Measurements from ENCODE around the gene AUTS2. TPM values are rescaled to one million over a fixed set of nuclear protein-coding genes. Genes with fewer than 3 reads are reported as not detected.

Gene AUTS2
- polyA plus RNA-seq, 1 donor from 2014 or later, result 97.3 TPM

- Histone ChIP-seq H3K9me3 (ENCODE audit: low read length) (no peaks in the 10 kb centered on the region), H3K27me3 (ENCODE audit: insufficient read depth, low read depth, low read length) (no peaks in the 10 kb centered on the region), H3K9ac (ENCODE audit: low read length) (no peak overlapping the region), H3K79me2 (replicated peaks; ENCODE audit: insufficient read depth, low read length) (peaks cover 18% of the 10 kb centered on the region), H4K20me1 (ENCODE audit: insufficient read depth) (no peaks in the 10 kb centered on the region), H3F3A (ENCODE audit: insufficient read depth, low read length, poor library complexity, severe bottlenecking) (peaks cover 5% of the 10 kb centered on the region), H3K4me3 (ENCODE audit: low read length) (peak overlapping the region; percentile 13), H2AFZ (ENCODE audit: low read depth, low read length) (no peak overlapping the region), H3K4me2 (ENCODE audit: low read length) (no peak overlapping the region), H3K27ac (ENCODE audit: low read length) (peak overlapping the region; percentile 43), H3K9me2 (ENCODE audit: insufficient read depth, low read length) (no peaks in the 10 kb centered on the region), H3K36me3 (ENCODE audit: insufficient read depth, low read length) (no peaks in the 10 kb centered on the region)
- TF ChIP-seq RAD21 (conservative IDR thresholded peaks at IDR 0.05), result no peak
- no peak for TF ChIP-seq CTCF (IDR thresholded peaks at IDR 0.05; ENCODE audit: poor library complexity, severe bottlenecking)
- TF ChIP-seq TAF1 (IDR thresholded peaks at IDR 0.05; ENCODE audit: low read depth), result no peak
- no peak for TF ChIP-seq MXI1 (conservative IDR thresholded peaks at IDR 0.05; ENCODE audit: poor library complexity, severe bottlenecking)
- TF ChIP-seq REST (IDR thresholded peaks at IDR 0.05; ENCODE audit: borderline replicate concordance), result no peak
- TF ChIP-seq SMC3 (conservative IDR thresholded peaks at IDR 0.05; ENCODE audit: poor library complexity), result no peak
Observed at GRCh38 chr7:69879989-69880388, 281.7 kb downstream of the AUTS2 start.

GRCh38 chr7:69880840-69881239, 282.6 kb downstream of the AUTS2 start:
- Histone ChIP-seq H3K9me2 (ENCODE audit: insufficient read depth, low read length) (no peaks in the 10 kb centered on the region), H3K9ac (ENCODE audit: low read length) (no peak overlapping the region), H4K20me1 (ENCODE audit: insufficient read depth) (no peaks in the 10 kb centered on the region), H3K79me2 (replicated peaks; ENCODE audit: insufficient read depth, low read length) (peaks cover 20% of the 10 kb centered on the region), H3K27ac (ENCODE audit: low read length) (peak overlapping the region; percentile 43), H3K27me3 (ENCODE audit: insufficient read depth, low read depth, low read length) (no peaks in the 10 kb centered on the region), H3K36me3 (ENCODE audit: insufficient read depth, low read length) (no peaks in the 10 kb centered on the region), H3K4me2 (ENCODE audit: low read length) (no peak overlapping the region), H3K9me3 (ENCODE audit: low read length) (no peaks in the 10 kb centered on the region), H2AFZ (ENCODE audit: low read depth, low read length) (no peak overlapping the region), H3K4me3 (ENCODE audit: low read length) (peak overlapping the region; percentile 13), H3F3A (ENCODE audit: insufficient read depth, low read length, poor library complexity, severe bottlenecking) (peaks cover 5% of the 10 kb centered on the region)
- no peak for TF ChIP-seq EP300 (conservative IDR thresholded peaks at IDR 0.05; ENCODE audit: poor library complexity, severe bottlenecking)

- no peak overlapping the region for H2AFZ ChIP-seq (ENCODE audit: low read depth, low read length)
- TF ChIP-seq EP300 (conservative IDR thresholded peaks at IDR 0.05; ENCODE audit: poor library complexity, severe bottlenecking), result no peak
- no peak for TF ChIP-seq SMC3 (conservative IDR thresholded peaks at IDR 0.05; ENCODE audit: poor library complexity)
- TF ChIP-seq POLR2AphosphoS5 (IDR thresholded peaks at IDR 0.05), result no peak
- TF ChIP-seq REST (IDR thresholded peaks at IDR 0.05; ENCODE audit: borderline replicate concordance), result no peak
- TF ChIP-seq MXI1 (conservative IDR thresholded peaks at IDR 0.05; ENCODE audit: poor library complexity, severe bottlenecking), result no peak
- TF ChIP-seq CTCF (IDR thresholded peaks at IDR 0.05; ENCODE audit: poor library complexity, severe bottlenecking), result no peak
- H3K36me3 ChIP-seq (ENCODE audit: insufficient read depth, low read length), result no peaks in the 10 kb centered on the region
- H3F3A ChIP-seq (ENCODE audit: insufficient read depth, low read length, poor library complexity, severe bottlenecking), result peaks cover 5% of the 10 kb centered on the region
- H3K27ac ChIP-seq (ENCODE audit: low read length), result no peak overlapping the region
- no peaks in the 10 kb centered on the region for H4K20me1 ChIP-seq (ENCODE audit: insufficient read depth)
- no peaks in the 10 kb centered on the region for H3K9me3 ChIP-seq (ENCODE audit: low read length)
- H3K9me2 ChIP-seq (ENCODE audit: insufficient read depth, low read length), result no peaks in the 10 kb centered on the region
- no peak overlapping the region for H3K9ac ChIP-seq (ENCODE audit: low read length)
- H3K4me3 ChIP-seq (ENCODE audit: low read length), result no peak overlapping the region
- H3K4me2 ChIP-seq (ENCODE audit: low read length), result no peak overlapping the region
- H3K79me2 ChIP-seq (replicated peaks; ENCODE audit: insufficient read depth, low read length), result peaks cover 18% of the 10 kb centered on the region
- H3K27me3 ChIP-seq (ENCODE audit: insufficient read depth, low read depth, low read length), result no peaks in the 10 kb centered on the region
Observed at GRCh38 chr7:69882269-69882668, 284.0 kb downstream of the AUTS2 start.
